Naive B cell (primary cell): ENCODE results near the gene PDE6G. TPM values are rescaled to one million over a fixed set of nuclear protein-coding genes. Genes with fewer than 3 reads are reported as not detected.

Experiments used
- polyA plus RNA-seq, 6 donors: library from polyadenylated mRNA; unstranded; fragments of 300-500 nt; fragmentation: Illumina TruSeq; gene quantifications; one replicate each; pipeline ENCODE4 v1.2.3, GENCODE V29; 2021; ENCODE audit warnings: low read depth in 6 of 6

Gene PDE6G
- polyA plus RNA-seq, 6 donors from 2014 or later = 2.1 to 16.1 (median 5.1) TPM

Other genes starting within 250 kb of the PDE6G start
- gene ACTG1, start 143.7 kb downstream of the PDE6G start, polyA plus RNA-seq = 1,000 to 10,000 TPM in 1 of 6 donors, 100 to 1,000 TPM in 5; 664 to 1,094 (median 872) TPM
- gene FSCN2, start 128.2 kb downstream of the PDE6G start, polyA plus RNA-seq = under 1 TPM in 5 of 6 donors, not detected in 1; 0.17 to 0.59 (median 0.39) TPM
- gene FAAP100, start 104.2 kb downstream of the PDE6G start, polyA plus RNA-seq = 10 to 100 TPM; 12.5 to 31.2 (median 15.1) TPM
- 10 to 100 TPM; 49.2 to 76.6 (median 57.7) TPM for gene NPLOC4, start 19.4 kb downstream of the PDE6G start, polyA plus RNA-seq
- gene TSPAN10, start 19.3 kb downstream of the PDE6G start, polyA plus RNA-seq = under 1 TPM in 5 of 6 donors, not detected in 1; 0.34 to 0.92 (median 0.86) TPM
- 10 to 100 TPM; 63.9 to 77.5 (median 69.6) TPM for gene OXLD1, start 10.1 kb upstream of the PDE6G start, polyA plus RNA-seq
- gene CCDC137, start 10.2 kb upstream of the PDE6G start, polyA plus RNA-seq = 10 to 100 TPM in 4 of 6 donors, 1 to 10 TPM in 2; 3.2 to 29.4 (median 12.3) TPM
- 100 to 1,000 TPM in 1 of 6 donors, 10 to 100 TPM in 5; 32.8 to 101 (median 37.6) TPM for gene ARL16, start 27.3 kb upstream of the PDE6G start, polyA plus RNA-seq
- gene HGS, start 27.5 kb upstream of the PDE6G start, polyA plus RNA-seq = 10 to 100 TPM; 11.3 to 47.6 (median 21.7) TPM
- 10 to 100 TPM; 33.7 to 51.6 (median 42.3) TPM for gene MRPL12, start 46.8 kb upstream of the PDE6G start, polyA plus RNA-seq
- 1 to 10 TPM in 4 of 6 donors, under 1 TPM in 1, not detected in 1; 0.92 to 5.0 (median 2.3) TPM for gene SLC25A10, start 55.7 kb upstream of the PDE6G start, polyA plus RNA-seq
- gene GCGR, start 147.6 kb upstream of the PDE6G start, polyA plus RNA-seq = not detected
- 100 to 1,000 TPM in 1 of 6 donors, 10 to 100 TPM in 5; 66.2 to 114 (median 77.4) TPM for gene MCRIP1, start 176.7 kb upstream of the PDE6G start, polyA plus RNA-seq
- gene PPP1R27, start 178.5 kb upstream of the PDE6G start, polyA plus RNA-seq = under 1 TPM in 2 of 6 donors, not detected in 4; 0.18 to 0.64 TPM
- gene P4HB, start 204.0 kb upstream of the PDE6G start, polyA plus RNA-seq = 100 to 1,000 TPM; 139 to 192 (median 158) TPM
- 100 to 1,000 TPM in 1 of 6 donors, 10 to 100 TPM in 5; 42.9 to 116 (median 78.3) TPM for gene ARHGDIA, start 214.8 kb upstream of the PDE6G start, polyA plus RNA-seq
- gene ALYREF, start 235.0 kb upstream of the PDE6G start, polyA plus RNA-seq = 10 to 100 TPM; 25.5 to 53.9 (median 41.7) TPM
- 100 to 1,000 TPM; 208 to 260 (median 218) TPM for gene ANAPC11, start 235.2 kb upstream of the PDE6G start, polyA plus RNA-seq
- under 1 TPM in 1 of 6 donors, not detected in 5; 0.24 TPM for gene NPB, start 245.7 kb upstream of the PDE6G start, polyA plus RNA-seq